T follicular helper cell (primary cell): Measurements from ENCODE around the gene JAK1.

ENCODE experiments used
- DNase-seq: peaks from one replicate; pipeline ENCODE4 v3.0.0-alpha.2; 2020; ENCODE audit warnings: low read depth

JAK1 gene

DNA sequence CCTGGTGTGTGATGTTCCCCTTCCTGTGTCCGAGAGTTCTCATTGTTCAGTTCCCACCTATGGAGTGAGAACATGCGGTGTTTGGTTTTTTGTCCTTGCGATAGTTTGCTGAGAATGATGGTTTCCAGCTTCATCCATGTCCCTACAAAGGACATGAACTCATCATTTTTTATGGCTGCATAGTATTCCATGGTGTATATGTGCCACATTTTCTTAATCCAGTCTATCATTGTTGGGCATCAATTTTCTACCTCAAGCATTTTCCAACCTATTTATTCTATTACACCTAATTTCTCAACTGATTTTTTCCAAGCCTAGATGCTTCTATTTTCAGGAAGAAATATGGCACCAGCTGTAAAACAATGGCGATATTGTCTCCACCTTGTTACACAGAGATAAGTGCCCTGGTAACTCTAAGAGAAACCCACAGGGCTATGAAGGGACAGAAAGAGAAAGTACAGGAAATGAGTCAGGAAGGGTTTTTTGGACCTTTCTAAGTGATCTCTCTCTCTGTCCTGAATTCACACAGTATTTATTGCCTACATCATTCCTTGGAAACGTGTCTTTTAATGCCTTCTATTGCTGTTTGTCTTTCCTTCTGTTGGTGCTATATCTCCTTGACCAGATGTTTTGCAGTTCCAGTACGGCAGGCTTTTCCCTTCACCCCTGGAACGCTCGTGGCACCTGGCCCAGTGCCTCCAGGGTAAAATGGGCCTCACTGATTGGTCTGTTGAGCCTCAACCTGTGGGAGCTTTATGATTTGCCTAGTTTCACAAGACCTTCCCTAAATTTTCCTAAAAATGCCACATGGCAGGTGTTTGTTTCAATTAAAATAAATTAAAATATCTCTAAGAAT, 14.6 kb upstream of the JAK1 start:
- no peak for DNase-seq

DNA sequence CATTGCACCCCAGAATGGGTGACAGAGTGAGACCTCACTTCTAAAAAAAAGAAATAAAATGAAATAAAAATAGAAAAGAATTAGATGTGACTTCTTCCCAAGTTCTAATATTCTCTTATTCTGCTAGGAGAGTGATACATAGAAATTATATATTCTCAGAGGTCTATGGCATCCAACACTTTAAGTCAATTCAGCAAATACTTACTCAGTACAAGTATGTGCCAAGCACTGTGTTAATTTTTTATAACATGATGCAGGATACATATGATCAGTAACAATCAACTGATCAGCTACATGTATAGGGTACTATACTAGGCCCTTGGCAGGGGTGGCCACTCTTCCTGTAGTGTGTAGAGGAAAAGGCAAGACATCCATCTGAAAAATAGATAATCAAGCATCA, 13.0 kb upstream of the JAK1 start:
- no peak for DNase-seq

DNA sequence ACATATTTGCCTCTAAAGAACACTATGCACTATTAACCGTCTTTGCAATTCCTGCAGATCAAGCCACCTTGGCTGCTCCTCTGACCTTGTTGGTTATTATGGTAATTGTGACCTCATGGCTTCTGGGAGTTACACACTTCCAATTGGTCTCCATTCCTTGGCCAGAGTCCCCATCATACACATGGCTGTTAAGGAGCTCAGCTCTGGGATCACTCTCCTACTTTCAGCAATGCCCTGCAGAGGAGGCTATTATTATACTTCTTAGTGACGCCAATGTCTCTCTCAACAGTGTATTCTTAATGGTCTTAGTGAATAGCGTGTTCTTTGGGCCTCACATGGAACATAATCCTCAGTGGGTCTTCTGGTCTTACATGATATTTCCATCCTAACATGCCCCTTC, 10.0 kb upstream of the JAK1 start:
- no peak for DNase-seq

DNA sequence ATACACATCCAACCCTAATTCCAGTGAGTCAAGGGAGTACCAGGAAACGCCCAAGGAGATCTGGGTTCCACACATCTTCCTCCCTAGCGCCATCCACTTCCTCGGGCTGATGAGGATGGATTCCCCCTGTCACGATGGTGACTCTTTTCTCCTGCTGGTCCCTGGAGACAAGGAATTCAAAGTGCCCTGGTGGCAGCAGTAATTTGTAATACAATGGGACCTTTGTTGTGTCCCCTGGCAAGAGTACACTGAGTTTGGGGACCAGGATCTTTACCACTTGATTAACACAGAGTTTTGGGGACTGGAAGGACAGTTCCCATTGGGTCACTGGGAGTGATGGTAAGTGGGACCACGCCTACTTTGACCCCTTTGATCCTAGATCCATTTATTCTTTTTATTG, 9.4 kb upstream of the JAK1 start:
- no peak for DNase-seq

DNA sequence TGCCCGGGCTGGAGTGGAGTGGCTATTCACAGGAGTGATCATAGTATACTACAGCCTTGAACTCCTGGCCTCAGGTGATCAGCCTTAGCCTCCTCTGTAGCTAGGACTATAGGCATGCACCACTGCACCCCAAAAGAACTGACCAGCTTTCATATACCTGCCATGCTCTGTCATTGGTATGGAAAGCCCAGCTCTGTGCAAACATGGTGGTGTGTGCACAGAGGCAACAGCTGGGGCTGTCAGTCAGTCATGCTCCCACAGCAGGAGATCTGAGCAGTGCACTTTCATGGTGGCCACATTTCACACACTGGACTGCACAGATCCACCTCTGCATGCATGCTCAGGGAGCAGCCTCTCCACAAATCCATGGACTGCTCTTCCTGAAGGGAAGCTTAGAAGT, 8.8 kb upstream of the JAK1 start:
- DNase-seq: no peak

DNA sequence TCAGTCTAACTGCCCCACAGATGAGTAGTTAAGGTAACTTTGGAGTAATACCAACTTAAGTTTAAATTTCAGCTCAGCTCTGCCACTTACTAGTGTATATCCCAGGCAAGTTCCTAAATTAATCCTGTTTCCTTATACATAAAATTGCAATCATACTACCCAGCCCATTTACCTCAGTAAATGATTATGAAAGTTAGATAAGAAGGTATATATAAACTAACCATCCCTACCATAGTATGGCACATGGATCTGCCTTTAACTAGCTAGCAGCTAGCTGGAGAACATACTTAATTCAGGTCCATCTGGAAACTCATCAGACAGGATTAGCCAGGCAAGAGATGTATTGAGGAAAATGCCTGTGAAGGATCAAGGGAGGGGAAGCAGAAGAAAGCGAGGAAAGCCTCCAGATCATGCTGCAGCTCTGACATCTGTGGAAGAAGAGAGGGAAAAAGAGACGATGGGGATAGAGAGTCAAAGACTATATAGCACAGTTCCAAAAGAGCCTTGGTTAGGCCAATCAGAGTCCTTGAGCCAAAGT, 8.0 kb upstream of the JAK1 start:
- no peak for DNase-seq

DNA sequence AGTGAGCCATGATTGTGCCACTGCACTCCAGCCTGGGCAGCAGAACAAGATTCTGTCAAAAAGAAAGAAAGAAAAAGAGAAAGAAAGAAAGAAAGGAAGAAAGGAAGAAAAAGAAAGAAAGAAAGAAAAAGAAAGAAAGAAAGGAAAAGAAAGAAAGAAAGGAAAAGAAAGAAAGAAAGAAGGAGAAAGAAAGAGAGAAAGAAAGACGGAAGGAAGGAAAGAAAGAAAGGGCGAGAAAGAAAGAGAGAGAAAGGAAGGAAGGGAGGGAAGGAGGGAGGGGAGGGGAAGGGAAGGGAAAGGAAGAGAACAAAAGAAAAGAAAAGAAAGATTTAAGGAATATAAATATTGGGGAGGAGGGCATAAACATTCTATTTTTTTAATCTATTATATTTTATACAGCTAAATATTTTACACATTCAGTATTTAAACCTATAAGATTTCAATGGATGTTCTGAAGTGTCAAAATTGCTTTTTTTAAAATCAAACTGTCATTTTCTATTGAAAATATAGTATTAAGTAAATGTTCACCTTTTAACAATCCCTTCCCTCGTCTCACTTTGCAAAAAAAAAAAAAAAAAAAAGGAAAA, 6.8 kb upstream of the JAK1 start:
- DNase-seq: no peak

DNA sequence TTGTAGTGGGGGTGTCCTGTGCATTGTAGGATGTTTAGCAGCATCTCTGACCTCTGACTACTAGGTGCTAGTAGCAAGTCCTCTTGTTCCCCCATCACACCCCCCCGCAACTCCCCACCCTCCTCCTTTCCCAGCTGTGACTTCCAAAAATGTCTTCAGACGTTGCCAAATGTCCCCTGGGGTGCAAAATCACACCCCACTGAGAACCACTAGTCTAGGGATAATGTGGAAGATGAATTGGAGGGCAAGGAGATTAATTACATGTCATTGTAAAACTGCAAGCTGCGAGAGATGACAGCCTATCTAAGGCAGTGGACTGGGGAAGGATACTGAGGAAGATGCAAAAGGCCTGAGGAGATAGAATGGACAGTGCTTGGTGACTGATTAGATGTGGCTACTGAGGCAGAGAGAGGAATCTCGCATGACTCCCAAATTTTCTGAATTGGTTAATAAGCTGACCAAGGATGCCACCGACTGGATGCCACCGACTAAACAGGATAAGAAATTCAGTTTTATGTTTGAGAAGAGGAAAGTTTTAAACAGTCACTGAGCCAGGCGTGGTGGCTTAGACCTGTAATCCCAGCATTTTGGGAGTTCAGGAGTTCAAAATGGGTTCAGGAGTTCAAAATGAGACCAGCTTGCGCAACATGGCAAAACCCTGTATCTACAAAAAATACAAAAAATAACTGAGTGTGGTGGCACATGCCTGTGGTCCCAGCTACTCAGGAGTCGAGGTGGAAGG, 3.1 kb upstream of the JAK1 start:
- DNase-seq: no peak

DNA sequence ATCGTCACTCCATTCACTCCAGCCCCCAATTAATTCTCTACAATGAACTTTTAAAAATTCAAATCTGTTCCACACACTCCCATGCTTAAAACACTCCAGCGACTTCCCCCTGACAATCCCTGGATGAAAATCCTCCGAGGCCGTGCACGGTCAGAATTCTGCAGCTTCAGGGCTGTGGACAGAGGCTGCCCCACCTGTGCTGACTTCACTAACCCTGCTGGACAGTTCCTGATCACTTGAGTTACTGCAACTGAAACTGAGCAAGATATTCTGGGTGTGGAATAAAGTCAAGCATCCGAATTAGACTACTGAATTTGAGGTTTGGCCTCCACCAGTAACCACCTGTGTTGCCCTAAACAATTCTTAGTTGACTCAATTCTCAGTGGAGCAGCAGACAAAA, 1.0 kb upstream of the JAK1 start:
- no peak for DNase-seq

DNA sequence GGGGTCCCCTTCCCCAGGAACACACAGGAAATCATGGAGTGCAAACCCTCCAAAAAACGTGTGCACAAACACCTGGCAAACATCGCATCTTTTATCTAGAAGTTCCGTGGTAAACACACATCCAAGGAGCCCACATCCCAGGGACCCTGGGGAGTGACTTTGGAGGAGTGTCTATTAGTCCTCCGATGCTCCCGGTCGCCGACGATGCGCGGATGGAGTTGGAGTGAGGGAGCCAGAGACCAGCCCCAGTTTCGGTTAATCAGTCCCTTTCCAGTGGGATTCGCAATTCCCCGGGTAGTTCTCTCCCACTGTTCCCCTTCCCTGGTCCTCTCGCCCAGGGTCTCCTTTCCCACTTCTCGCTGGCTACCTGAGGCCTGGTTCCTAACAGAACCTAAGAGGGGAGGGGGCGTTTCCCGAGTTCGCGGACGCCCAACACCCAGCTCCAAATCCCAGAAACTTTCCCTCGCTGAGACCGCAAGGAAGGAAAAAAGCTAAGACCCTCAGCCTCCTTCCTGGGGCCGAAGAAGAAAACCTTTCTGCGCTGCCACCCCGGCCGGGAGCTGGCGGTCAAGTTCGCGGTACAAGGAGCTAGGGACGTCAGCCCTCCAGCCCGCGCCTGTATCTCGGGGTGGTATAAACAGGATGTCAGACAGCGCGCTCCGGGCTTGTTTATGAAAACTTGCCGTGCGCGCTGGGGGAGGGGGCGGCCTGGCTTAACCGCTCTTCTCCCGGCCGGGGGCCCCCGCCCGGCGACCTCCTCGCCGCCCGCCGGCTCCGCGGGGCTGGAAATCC, 787 bp downstream of the JAK1 start:
- peak; percentile 64 for DNase-seq

DNA sequence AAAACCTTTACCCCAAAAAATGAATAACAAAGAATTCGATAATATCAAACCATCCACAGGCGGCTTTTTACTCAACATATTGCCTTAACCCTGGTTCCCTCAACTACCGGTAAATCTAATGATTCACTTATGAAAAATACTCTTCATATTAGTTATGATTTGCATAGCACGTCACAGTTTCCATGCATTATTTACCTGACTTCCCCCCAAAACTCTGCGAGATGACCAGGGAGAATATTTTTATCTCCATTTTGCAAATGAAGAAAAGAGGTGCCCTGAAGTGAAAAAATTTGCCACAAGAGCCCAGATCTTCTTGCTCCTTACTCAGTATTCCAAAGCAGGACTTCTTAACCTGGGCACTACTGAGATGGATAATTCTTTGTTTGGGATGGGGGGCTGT, 2.9 kb downstream of the JAK1 start:
- DNase-seq: no peak

DNA sequence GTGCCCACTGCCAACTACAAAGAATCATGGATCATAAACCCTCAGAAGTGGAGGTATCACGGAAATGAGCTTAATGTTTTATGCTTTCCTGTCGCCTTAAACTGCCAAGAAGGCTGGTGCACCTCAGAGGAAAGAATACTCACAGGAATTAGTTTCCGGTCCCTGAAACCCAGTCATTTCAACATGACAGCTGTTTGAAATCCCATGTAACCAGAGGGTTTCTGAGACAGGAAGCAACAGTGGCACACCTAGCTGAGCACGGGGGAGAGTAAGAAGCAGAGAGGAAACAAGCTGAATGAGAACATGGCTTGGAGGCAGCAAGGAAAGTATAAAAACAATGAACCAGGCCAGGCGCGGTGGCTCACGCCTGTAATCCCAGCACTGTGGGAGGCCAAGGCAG, 3.9 kb downstream of the JAK1 start:
- DNase-seq: no peak

DNA sequence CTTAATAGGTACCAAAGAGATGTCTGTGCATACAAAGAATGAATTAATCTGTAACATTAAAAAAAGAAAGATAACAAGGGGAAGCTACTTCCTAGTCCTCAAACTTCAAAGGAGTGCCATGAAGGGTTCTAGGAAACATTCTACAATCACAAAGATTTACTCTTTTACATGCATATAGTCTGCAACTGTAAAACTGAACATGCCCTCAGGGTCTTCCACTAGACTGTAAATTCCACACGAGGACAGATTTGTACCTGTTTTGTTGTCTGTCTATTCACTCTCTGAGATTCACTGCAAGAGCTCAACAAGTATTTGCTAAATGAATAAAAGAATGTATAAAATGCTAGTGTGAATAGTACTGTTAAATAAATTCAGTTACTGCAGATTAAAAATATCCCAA, 4.4 kb downstream of the JAK1 start:
- DNase-seq: no peak

DNA sequence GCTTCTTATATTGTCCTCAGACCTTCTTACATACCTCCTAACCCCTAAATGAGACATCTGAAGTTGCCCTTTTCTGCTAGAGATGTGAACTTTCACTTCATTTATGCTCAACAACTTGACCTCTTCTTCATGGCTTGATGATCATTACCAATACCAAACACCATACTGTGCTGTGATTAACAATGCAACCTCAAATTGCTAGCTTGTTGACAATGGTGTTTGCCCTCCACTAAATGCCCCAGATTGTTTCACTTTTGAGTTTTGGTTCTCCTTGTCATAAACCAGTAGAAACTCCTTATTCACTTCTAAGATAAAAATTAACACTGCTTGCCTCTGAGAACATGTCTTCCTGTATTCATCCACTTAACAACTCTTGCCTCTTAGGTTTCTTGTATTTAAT, 5.6 kb downstream of the JAK1 start:
- DNase-seq: no peak

DNA sequence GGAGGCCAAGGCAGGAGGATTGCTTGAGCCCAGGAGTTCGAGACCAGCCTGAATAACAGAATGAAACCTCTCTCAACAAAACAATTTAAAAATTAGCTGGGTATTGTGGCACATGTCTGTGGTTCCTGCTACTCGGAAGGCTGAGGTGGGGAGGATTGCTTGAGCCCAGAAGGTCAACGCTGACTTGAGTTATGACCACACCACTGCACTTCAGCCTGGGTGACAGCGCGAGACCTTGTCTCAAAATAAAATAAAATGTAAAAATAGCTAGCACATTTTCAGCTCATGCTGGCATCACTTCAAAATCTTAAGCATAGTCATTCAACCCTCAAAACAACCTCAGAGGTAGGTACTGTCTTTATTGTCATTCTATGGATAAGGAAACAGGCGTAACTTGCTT, 6.4 kb downstream of the JAK1 start:
- no peak for DNase-seq

DNA sequence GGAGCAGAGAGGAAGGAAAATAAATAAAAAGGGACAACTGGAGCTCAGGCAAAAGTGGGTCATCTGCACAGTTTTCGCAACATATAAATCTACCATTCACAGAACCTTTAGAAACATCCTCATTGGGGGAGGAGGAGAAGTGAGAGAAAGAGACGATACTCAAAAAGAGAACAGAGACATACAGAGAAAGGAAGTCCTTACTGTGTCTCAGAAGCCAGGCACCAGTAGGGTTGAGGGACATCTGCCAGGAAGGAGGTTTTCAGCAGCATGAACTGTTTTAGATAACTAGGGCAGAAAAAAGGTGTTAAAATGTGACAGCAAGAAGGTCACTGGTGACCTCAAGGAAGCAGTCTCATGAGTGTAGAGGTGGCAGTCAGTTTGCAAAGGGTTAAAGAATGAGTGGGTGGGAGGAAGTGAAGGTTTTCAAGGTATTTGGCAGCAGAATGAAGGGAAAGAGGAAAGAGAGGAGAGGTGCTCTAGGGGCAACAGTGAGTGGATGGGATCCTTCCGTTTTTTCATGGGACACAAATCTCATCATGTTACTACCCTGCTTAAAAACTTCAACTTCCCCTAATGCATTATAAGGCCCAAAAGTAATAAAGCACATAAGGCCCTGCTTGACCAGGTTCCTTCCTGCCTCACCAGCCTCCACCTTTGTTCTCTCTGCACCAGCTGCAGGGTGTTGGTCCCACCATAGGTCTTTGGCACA, 9.5 kb downstream of the JAK1 start:
- no peak for DNase-seq

DNA sequence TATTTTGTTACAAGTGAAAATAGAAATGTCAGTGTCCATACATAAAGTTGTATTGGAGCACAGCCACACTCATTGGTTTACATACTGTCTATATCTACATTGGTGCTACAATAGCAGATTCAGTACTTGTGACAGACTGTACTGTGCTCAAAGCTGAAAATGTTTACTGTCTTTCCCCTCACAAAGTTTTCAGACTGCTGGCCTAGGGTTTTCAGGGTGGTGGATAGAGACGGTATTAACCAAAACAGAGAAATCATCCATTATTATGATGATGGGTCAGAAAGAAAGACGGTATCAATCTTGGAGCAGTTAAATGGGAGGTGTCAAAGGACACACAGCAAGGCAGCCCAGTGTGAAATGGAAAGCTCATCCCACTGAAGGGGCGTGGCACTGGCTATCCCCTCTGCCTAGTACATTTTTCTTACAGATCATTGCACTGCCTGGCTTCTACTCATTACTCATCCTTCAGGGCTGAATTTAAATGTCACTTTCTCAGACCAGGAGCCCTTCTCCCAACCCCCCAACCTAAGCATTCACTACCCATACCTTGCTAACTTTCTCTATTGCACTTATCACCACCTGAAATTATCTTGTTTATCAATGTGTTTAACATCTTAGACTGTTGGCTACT, 10.2 kb downstream of the JAK1 start:
- DNase-seq: no peak

DNA sequence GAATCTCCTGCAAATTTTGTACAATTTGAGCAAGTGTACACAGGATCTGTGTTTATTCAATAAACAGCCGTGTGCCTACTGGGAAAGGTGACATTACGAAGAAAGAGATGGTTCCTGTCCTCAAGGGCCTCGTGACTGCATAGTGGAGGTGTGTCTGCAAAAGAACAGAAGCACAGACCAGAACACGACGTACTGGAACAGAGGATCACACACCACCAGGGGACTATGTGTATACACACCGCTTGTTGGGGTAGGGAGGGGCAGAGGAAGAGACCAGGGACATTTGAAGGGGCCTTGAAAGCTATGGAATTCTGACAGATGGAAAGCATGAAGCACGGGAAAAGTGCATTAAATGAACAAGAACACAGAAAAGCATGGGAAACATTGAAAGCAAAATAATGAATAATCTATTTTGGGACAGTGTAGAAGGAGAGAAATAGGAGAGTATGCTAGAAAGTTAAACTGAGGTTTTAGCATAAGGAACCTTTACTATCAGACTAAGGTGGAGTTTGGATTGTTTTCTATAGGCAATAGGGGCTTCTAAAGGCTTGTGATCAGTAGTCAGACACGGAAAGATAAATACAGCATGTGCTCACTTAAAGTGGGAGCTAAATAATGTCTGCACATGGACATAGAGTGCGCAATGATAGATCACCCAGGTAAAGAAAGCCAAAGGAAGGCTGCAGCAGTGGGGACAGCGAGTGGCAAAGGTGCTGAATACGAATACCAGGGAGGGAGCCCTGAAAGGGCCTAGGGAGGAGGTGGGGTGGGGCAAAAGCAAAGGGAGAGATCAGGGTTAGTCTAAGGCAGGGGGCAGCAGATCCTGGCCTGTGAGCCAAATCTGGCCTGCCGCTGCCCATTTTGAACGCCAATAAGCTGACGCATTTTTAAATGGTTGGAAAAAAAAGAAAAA, 11.0 kb downstream of the JAK1 start:
- no peak for DNase-seq

DNA sequence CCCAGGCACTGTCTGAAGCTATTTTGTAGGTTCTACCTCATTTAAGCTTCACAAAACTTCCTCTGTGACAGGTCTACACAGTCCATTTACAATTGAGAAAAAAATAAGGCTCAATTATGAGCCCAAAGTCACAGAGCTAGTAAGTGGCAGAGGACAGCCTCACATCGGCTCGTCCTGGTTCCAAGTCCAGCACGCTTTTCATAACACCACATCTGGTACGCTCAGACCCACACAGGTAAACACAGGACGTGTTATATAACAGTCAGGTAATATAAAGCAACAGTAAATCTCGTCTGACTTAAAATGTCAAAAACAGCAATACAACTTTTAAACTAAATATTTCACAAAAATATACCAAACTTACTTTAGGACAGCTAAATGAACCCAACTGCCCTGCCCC, 13.1 kb downstream of the JAK1 start:
- no peak for DNase-seq

DNA sequence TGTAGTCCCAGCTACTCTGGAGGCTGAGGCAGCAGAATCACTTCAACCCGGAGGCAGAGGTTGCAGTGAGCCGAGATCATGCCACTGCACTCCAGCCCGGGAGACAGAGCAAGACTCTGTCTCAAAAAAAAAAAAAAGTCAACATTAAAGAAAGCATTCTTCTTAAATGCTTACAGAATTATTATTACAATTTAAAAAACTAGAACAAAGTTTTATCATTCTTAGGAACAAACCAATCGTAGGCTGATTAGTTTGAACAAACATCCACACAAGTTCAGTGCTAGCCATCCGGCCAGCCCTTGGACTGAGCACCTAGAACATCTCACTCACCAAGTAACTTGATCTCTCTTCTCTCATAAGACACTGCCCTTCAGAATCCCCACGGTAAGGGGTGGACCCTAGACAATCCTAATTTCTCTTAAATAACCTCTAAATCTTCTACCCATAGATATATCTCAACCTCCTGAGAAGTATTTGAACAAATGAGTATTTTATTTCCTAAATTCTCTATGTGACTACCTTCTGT, 16.0 kb downstream of the JAK1 start:
- DNase-seq: no peak
